Uterus (tissue), 4 donors: ENCODE measurements around the gene KREMEN1. TPM values are rescaled to one million over a fixed set of nuclear protein-coding genes. Genes with fewer than 3 reads are reported as not detected.
A peak's percentile ranks its signal among the peaks of the same experiment; 100 is the strongest.

Source experiments
- DNase-seq, 2 donors: peaks; one replicate each; pipeline ENCODE4 v3.0.0-alpha.2; 2019 to 2020
- H3K27ac ChIP-seq, 2 donors: fragments of 200-600 bp; sonication (generic); 1 replicate in 1 of 2; 2 replicates in 1 of 2; pipeline ENCODE4 v1.5.1; 2016 to 2018
- H3K27me3 ChIP-seq, 2 donors: fragments of 200-600 bp; sonication (generic); one replicate each; pipeline ENCODE4 v1.5.1; 2018 to 2019; ENCODE audit warnings: control low read depth in 1 of 2
- H3K36me3 ChIP-seq, 2 donors: fragments of 200-600 bp; sonication (generic); one replicate each; pipeline ENCODE4 v1.5.1; 2019; ENCODE audit warnings: control low read depth in 1 of 2
- H3K4me1 ChIP-seq, 2 donors: fragments of 200-600 bp; sonication (generic); one replicate each; pipeline ENCODE4 v1.5.1; 2018 to 2019; ENCODE audit warnings: control low read depth in 1 of 2
- H3K4me3 ChIP-seq, 2 donors: fragments of 200-600 bp; sonication (generic); 1 replicate in 1 of 2; 2 replicates in 1 of 2; pipeline ENCODE4 v1.5.1; 2018 to 2019; ENCODE audit warnings: mild to moderate bottlenecking in 1 of 2
- H3K9me3 ChIP-seq, 2 donors: fragments of 200-600 bp; sonication (generic); one replicate each; pipeline ENCODE4 v1.5.1; 2019; ENCODE audit warnings: control low read depth in 1 of 2
- POLR2A ChIP-seq, 2 donors: fragments of 450-650 bp; IDR thresholded peaks; one replicate each; pipeline ENCODE4 v1.6.1; 2016; ENCODE audit warnings: antibody characterized with exemption in 2 of 2, mild to moderate bottlenecking in 1 of 2, moderate library complexity in 1 of 2
- intact Hi-C: fragments of 100-400 bp; cut with DNase I; formaldehyde crosslinking; loops from one replicate; pipeline ENCODE4 v1.15.1; 2023; ENCODE audit warnings: low total_unique reads
- total RNA-seq, 4 donors: library from RNA; depleted of rRNA in 3 of 4; stranded (reverse); fragments of >200 nt in 3 of 4; gene quantifications; one replicate each; pipeline versions ENCODE4 v1.1.0 to v1.2.4, GENCODE V29; 2014 to 2023
- TF ChIP-seq, protein P1 (sequence below), 4 experiments: fragments of 200-600 bp in 2 of 4; fragments of 450-650 bp in 2 of 4; sonication (generic) in 2 of 4; IDR thresholded peaks; one replicate each; pipeline ENCODE4 v1.5.1; 2016 to 2019; ENCODE audit warnings: antibody characterized with exemption in 4 of 4, mild to moderate bottlenecking in 2 of 4, moderate library complexity in 1 of 4
- donor health status: DM: yes; HTN: yes; CAD: no.

KREMEN1 gene
- total RNA-seq, 4 donors from 2014 or later = 5.9 to 25.1 (median 10.2) TPM

DNA sequence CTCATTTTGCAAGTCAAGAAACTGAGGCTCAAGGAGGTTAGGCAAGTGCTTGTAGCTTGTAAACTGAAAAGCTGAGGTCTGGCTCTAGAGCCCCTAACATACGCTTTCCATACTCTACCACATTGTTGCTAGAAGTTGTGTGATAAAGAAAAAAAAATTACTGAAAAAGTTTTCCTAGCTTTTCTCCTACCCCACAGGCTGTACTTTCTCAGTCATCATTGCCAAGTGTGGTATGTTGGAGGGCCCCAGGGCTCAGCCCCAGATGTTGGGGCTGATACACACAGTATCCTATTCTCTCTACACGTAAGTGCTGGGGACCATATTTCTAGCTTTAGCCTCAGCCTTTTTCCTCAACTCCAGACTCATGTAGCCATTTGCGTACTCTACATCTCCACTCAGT, 16.0 kb downstream of the KREMEN1 start:
- no peaks in the 10 kb centered on the region for H3K9me3 ChIP-seq
- H3K36me3 ChIP-seq = no peaks in the 10 kb centered on the region
- intact Hi-C loops = no loop called here
- H3K27ac ChIP-seq = no peak overlapping the region
- TF ChIP-seq, protein P1, sequence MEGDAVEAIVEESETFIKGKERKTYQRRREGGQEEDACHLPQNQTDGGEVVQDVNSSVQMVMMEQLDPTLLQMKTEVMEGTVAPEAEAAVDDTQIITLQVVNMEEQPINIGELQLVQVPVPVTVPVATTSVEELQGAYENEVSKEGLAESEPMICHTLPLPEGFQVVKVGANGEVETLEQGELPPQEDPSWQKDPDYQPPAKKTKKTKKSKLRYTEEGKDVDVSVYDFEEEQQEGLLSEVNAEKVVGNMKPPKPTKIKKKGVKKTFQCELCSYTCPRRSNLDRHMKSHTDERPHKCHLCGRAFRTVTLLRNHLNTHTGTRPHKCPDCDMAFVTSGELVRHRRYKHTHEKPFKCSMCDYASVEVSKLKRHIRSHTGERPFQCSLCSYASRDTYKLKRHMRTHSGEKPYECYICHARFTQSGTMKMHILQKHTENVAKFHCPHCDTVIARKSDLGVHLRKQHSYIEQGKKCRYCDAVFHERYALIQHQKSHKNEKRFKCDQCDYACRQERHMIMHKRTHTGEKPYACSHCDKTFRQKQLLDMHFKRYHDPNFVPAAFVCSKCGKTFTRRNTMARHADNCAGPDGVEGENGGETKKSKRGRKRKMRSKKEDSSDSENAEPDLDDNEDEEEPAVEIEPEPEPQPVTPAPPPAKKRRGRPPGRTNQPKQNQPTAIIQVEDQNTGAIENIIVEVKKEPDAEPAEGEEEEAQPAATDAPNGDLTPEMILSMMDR (IDR thresholded peaks at IDR 0.05) = no peak
- TF ChIP-seq POLR2A (IDR thresholded peaks at IDR 0.05) = no peak
- H3K4me3 ChIP-seq = no peak overlapping the region
- DNase-seq = no peak
- no peaks in the 10 kb centered on the region for H3K27me3 ChIP-seq
- H3K4me1 ChIP-seq = no peaks in the 10 kb centered on the region

DNA sequence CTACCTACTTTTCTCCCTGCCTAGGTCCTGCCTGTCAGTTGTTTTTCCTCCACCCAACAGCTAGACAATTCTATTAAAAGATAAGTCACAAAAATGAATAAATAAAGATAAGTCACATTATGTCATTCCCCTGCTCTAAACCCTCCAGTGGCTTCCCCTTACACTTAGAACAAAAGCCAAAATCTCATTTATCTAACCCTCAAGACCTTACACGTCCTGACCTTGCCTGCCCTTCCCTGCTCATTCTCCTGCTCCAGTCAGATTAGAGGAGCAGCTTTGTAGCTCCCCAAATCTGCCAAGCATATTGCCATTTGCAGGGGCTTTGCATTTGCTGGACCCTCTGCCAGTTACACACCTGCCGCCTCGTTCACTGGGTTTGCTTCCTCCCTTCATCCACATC, 16.7 kb downstream of the KREMEN1 start:
- Histone ChIP-seq H3K27ac (no peak overlapping the region), H3K4me1 (no peaks in the 10 kb centered on the region), H3K9me3 (no peaks in the 10 kb centered on the region), H3K4me3 (no peak overlapping the region), H3K27me3 (no peaks in the 10 kb centered on the region), H3K36me3 (no peaks in the 10 kb centered on the region)
- intact Hi-C loops = no loop called here
- DNase-seq = no peak
- TF ChIP-seq POLR2A (IDR thresholded peaks at IDR 0.05) = no peak
- TF ChIP-seq, protein P1 (IDR thresholded peaks at IDR 0.05) = no peak

DNA sequence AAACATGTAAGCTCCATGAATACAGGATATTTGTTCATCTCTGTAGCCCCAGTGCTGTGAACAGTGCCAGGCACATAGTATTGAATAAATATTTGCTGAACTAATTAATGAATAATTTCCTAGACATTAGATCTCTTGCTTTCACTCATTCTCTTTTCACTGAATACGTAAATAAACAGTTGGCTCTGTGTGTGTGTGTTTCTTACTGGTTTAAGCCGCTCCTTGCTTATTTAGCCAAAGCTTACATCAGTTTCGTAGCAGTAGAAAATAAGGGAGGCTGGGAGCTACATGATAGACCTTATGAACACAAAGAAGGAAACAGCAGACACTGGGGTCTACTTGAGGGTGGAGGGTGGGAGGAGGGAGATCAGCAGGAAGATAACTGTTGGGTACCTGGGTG, 17.2 kb downstream of the KREMEN1 start:
- intact Hi-C loops = no loop called here
- H3K4me3 ChIP-seq = no peak overlapping the region
- no peak for TF ChIP-seq POLR2A (IDR thresholded peaks at IDR 0.05)
- TF ChIP-seq, protein P1 (IDR thresholded peaks at IDR 0.05) = no peak

DNA sequence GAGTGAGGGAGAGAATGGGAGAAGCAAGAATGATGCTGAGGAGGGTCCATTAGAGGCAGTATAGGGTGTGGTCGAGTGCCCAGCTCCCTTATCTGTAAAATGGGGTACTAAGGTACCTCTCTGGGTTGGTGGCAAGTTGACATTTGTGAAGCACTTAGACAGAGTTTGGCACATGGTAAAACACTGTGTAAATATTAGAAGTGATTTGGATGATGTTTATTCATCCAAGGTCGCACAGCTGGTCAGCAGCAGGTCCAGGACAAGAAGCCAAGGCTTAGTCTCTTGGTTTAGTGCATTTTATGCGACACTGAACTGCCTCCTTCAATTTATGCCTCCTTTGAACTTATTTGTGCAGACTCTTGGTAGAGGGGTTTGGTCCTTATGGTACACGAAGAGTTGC, 19.4 kb downstream of the KREMEN1 start:
- TF ChIP-seq, protein P1 (IDR thresholded peaks at IDR 0.05) = no peak
- no peak for TF ChIP-seq POLR2A (IDR thresholded peaks at IDR 0.05)
- Histone ChIP-seq H3K4me1 (no peaks in the 10 kb centered on the region), H3K27ac (peak overlapping the region; percentile 72 to 75), H3K9me3 (no peaks in the 10 kb centered on the region), H3K36me3 (no peaks in the 10 kb centered on the region), H3K4me3 (no peak overlapping the region), H3K27me3 (no peaks in the 10 kb centered on the region)
- DNase-seq = no peak
- intact Hi-C loops = no loop called here

More for the DNA sequence above, 17.2 kb downstream of the KREMEN1 start:
- H3K27ac ChIP-seq = no peak overlapping the region
- H3K27me3 ChIP-seq = no peaks in the 10 kb centered on the region
- DNase-seq = no peak
- H3K4me1 ChIP-seq = no peaks in the 10 kb centered on the region
- H3K36me3 ChIP-seq = no peaks in the 10 kb centered on the region
- no peaks in the 10 kb centered on the region for H3K9me3 ChIP-seq

DNA sequence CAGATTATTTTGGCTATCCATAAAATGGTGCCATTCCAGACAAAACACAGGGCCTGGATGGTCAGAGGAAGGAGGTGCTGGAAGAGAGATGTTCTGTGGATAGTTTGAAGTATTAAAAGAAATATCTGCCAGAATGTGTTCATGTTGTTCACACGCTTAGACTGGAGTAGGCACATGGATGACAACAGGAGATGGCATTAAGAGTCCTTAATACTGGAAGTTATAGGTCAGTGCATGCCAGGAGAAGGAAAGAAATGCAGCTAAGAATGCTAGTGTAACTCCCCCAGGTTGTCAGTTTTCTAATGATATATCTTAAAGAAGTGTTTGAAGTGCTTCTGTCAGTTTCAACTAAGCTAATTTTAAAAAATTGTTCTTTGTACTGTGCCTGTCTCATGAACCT, 20.2 kb downstream of the KREMEN1 start:
- TF ChIP-seq, protein P1 (IDR thresholded peaks at IDR 0.05) = no peak
- no peak for TF ChIP-seq POLR2A (IDR thresholded peaks at IDR 0.05)
- Histone ChIP-seq H3K4me1 (no peaks in the 10 kb centered on the region), H3K27me3 (no peaks in the 10 kb centered on the region), H3K27ac (peak overlapping the region; percentile 72 to 75), H3K9me3 (no peaks in the 10 kb centered on the region), H3K4me3 (no peak overlapping the region), H3K36me3 (no peaks in the 10 kb centered on the region)
- no peak for DNase-seq
- intact Hi-C loops = no loop called here
